Mononuclear cell (primary cell): ENCODE data around the gene VAMP4. TPM values are rescaled to one million over a fixed set of nuclear protein-coding genes. Genes with fewer than 3 reads are reported as not detected.
"Not testable (repeated sequence)": the region's sequence is repeated elsewhere in the genome, so short reads cannot be mapped to it uniquely, and the experiment has no call there.

Source experiments
- H3K27me3 ChIP-seq: 2 replicates; pipeline ENCODE4 v1.6.0; 2011; ENCODE audit warnings: low read length, control low read depth; ENCODE audit not compliant: insufficient read depth
- H3K4me1 ChIP-seq: 2 replicates; pipeline ENCODE4 v1.5.1; 2011; ENCODE audit warnings: mild to moderate bottlenecking, low read length, control low read depth; ENCODE audit not compliant: insufficient read depth
- H3K4me3 ChIP-seq: 2 replicates; pipeline ENCODE4 v1.5.1; 2011; ENCODE audit warnings: mild to moderate bottlenecking, low read length, moderate library complexity
- H3K9me3 ChIP-seq: 2 replicates; pipeline ENCODE4 v1.5.1; 2011; ENCODE audit warnings: low read depth, mild to moderate bottlenecking, control low read depth, low read length
- total RNA-seq: library from RNA; depleted of rRNA; stranded (reverse); fragments of >200 nt; gene quantifications from one replicate; pipeline ENCODE4 v1.2.3, GENCODE V29; 2012

The VAMP4 gene
- total RNA-seq, 1 donor: 13.5 TPM

DNA sequence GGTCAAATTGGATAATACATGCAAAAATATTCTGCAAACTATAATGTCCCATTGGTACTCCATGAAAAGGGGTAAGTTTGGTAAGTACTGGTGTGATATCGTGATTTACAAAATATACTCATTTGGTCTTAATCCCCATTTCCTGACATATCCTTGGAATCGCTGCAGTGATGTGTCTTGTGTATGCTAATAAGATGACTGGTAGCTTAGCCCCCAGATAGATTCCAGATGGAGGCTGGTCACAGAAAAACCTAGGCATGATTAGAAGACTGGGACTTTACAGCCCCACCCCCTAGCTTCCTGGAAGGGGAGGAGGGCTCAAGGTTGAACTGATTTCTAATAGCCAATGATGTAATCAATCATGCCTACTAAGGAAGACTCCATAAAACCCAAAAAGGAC lies 3.0 kb downstream of the VAMP4 start:
- Histone ChIP-seq H3K4me3 (no peak overlapping the region), H3K27me3 (no peaks in the 10 kb centered on the region), H3K9me3 (no peaks in the 10 kb centered on the region), H3K4me1 (peaks cover 54% of the 10 kb centered on the region)

DNA sequence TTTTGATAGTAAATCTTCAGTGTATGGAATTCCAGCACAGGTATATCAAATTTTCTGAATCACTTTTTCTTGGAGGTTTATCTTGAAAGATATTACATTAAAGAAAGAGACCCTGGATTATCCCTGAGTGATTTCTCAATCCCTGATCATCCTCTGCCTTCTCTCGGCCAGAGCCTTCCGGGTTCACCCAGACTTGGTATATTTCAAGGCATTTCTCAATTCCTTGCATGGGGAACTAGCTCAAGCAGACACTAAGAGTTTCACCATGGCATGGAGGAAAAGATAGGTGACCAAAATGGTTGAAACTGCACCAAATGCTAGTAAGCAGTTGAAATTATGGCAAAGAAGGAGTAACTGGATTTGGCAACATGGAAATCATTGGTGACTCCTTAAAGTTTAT lies 5.7 kb downstream of the VAMP4 start:
- no peak overlapping the region for H3K4me3 ChIP-seq

GRCh38 chr1:171730052-171730451 lies 11.8 kb downstream of the VAMP4 start:
- Histone ChIP-seq H3K4me3 (no peak overlapping the region), H3K27me3 (no peaks in the 10 kb centered on the region), H3K4me1 (no peaks in the 10 kb centered on the region), H3K9me3 (no peaks in the 10 kb centered on the region)

More for the DNA sequence above, 5.7 kb downstream of the VAMP4 start:
- peaks cover 37% of the 10 kb centered on the region for H3K4me1 ChIP-seq
- no peaks in the 10 kb centered on the region for H3K27me3 ChIP-seq
- H3K9me3 ChIP-seq: no peaks in the 10 kb centered on the region

GRCh38 chr1:171727778-171728177 lies 14.1 kb downstream of the VAMP4 start:
- H3K9me3 ChIP-seq: peaks cover 6% of the 10 kb centered on the region
- no peak overlapping the region for H3K4me3 ChIP-seq
- no peaks in the 10 kb centered on the region for H3K4me1 ChIP-seq
- no peaks in the 10 kb centered on the region for H3K27me3 ChIP-seq

DNA sequence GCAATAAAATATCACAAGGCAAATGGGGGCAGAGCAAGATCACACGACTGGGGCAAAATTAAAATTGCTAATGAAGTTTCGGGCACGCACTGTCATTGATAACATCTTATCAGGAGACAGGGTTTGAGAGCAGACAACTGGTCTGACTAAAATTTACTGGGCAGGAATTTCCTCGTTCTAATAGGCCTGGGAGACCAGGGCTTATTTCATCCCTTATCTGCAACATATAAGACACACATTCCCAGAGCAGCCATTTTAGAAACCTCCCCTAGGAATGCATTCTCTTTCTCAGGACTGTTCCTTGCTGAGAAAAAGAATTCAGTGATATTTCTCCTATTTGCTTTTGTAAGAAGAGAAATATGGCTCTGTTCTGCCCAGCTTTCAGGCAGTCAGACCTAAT lies 18.7 kb downstream of the VAMP4 start:
- H3K4me1 ChIP-seq, H3K9me3 ChIP-seq, H3K27me3 ChIP-seq, H3K4me3 ChIP-seq: not testable (repeated sequence)

DNA sequence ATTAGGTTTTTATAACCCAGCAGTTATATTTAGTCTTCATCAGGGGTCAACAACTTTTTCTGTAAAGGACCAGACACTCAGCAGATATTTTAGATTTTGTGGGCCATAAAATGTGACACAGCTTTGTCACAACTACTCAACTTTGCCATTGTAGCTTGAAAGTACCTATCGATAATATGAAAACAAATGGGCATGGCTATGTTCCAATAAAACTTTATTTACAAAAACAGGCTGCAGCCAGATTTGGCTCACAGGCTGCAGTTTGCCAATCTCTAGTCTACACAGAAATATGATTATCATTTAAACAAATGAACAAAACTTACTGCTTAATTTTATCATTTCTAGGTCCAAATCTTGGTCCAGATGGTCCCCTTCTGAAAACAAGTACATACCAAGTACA lies 23.0 kb downstream of the VAMP4 start:
- Histone ChIP-seq H3K9me3 (peaks cover 6% of the 10 kb centered on the region), H3K27me3 (no peaks in the 10 kb centered on the region), H3K4me3 (no peak overlapping the region), H3K4me1 (no peaks in the 10 kb centered on the region)

- Histone ChIP-seq H3K27me3 (no peaks in the 10 kb centered on the region), H3K4me3 (no peak overlapping the region), H3K4me1 (no peaks in the 10 kb centered on the region), H3K9me3 (peaks cover 3% of the 10 kb centered on the region)
Observed at GRCh38 chr1:171718216-171718615, 23.6 kb downstream of the VAMP4 start.

- Histone ChIP-seq H3K4me3 (no peak overlapping the region), H3K4me1 (no peaks in the 10 kb centered on the region), H3K9me3 (no peaks in the 10 kb centered on the region), H3K27me3 (no peaks in the 10 kb centered on the region)
Observed at GRCh38 chr1:171717062-171717718, 24.7 kb downstream of the VAMP4 start.

DNA sequence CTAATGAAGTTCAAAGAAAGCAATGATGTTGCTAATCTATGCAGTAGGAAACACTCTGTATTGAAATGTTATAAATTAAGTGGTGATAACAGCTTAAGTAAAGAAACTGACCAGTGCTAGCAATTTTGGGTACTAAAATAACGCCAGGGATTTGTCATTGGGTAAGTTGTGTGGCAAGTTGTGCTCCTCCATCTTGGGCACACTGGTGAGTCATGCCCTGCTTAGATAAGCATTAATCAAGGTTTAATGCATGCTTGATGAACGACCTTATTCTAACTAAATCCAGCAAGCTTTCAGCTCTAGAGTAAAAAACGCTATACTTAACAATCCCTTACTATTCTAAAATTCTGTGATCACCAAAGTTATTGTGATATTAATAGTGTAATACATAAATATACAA lies 25.2 kb downstream of the VAMP4 start:
- Histone ChIP-seq H3K4me1 (no peaks in the 10 kb centered on the region), H3K27me3 (no peaks in the 10 kb centered on the region), H3K4me3 (no peak overlapping the region), H3K9me3 (no peaks in the 10 kb centered on the region)

DNA sequence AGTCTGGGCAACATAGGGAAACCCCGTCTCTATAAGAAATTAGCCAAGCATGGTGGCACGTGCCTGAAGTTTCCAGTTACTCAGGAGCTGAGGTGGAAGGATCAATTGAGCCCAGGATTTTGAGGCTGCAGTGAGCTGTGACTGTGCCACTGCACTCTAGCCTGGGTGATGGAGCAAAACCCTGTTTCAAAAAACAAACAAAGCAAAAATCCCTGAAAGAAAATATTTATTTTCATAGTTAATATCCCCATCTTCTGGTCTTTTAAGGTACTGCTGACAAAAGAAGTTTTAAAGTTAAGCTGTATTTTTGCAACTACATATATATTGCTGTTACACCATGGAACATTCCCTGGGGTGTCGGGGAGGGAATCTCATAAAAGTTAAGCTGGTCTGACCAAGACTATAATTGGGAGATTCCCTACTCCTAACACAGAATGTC lies 26.0 kb downstream of the VAMP4 start:
- H3K4me3 ChIP-seq: no peak overlapping the region
- no peaks in the 10 kb centered on the region for H3K27me3 ChIP-seq
- no peaks in the 10 kb centered on the region for H3K9me3 ChIP-seq
- H3K4me1 ChIP-seq: no peaks in the 10 kb centered on the region

DNA sequence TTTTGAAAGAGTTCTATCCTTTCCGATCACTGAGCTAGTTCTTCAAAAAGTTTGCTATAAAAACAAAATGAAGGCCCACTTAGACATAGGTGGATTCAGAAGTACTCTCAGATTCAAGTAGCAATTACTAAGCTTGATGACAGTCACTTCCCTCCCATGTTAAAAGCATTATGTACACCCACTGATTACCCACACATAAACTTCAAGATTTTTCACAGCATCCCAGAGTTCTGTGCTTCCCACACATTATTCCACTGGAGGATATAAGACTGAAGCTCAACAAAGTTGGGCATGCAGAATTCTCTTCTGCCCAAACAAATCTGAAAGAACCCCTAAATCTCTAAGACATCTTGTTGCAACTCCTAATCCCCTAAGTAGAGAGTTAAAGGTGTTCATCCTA lies 29.5 kb downstream of the VAMP4 start:
- no peaks in the 10 kb centered on the region for H3K9me3 ChIP-seq
- no peak overlapping the region for H3K4me3 ChIP-seq
- H3K4me1 ChIP-seq: no peaks in the 10 kb centered on the region
- no peaks in the 10 kb centered on the region for H3K27me3 ChIP-seq

- Histone ChIP-seq H3K27me3 (no peaks in the 10 kb centered on the region), H3K4me1 (no peaks in the 10 kb centered on the region), H3K4me3 (no peak overlapping the region), H3K9me3 (no peaks in the 10 kb centered on the region)
Observed at GRCh38 chr1:171711643-171712042, 30.2 kb downstream of the VAMP4 start.

DNA sequence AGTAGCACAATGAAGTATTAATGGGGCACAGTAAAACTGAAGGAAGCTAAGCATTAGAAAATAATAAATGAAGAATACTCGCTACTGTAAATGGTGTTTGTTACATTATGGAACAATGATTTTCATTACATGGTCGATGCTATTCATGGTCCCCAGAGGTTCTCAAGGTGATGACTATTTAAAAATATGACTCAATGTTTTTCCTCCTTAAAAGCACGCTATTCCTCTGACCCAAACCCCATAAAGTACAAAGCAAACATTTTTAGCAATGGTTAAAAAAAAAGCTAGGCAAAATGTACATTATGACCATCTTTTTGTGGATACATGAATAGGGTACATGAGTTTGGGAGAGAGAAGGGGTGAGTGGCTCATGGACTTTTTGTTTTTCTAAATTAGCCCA lies 34.3 kb downstream of the VAMP4 start:
- Histone ChIP-seq H3K9me3 (no peaks in the 10 kb centered on the region), H3K4me3 (no peak overlapping the region), H3K27me3 (no peaks in the 10 kb centered on the region), H3K4me1 (no peaks in the 10 kb centered on the region)

DNA sequence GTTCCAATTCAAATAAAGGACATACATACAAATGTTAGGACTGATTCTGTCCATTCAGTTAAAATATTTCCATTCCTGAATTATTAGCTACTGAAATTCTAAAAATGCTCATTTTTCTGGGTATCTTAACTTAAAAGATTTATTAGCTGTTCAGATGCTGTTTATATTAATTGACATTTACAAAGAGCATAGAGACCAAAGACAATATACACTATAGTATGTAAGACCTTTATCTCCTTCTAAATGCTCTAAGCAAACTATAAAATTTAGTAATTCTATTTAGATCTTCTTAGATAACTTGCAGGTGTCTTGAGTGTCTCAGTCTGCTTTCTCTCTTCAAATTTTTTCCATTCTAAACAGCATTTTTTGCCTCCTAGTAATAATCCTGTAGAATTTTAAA lies 39.3 kb downstream of the VAMP4 start:
- no peaks in the 10 kb centered on the region for H3K4me1 ChIP-seq
- no peaks in the 10 kb centered on the region for H3K27me3 ChIP-seq
- no peaks in the 10 kb centered on the region for H3K9me3 ChIP-seq
- no peak overlapping the region for H3K4me3 ChIP-seq

GRCh38 chr1:171699531-171699930 lies 42.3 kb downstream of the VAMP4 start:
- Histone ChIP-seq H3K9me3 (no peaks in the 10 kb centered on the region), H3K4me1 (no peaks in the 10 kb centered on the region), H3K27me3 (no peaks in the 10 kb centered on the region), H3K4me3 (no peak overlapping the region)

DNA sequence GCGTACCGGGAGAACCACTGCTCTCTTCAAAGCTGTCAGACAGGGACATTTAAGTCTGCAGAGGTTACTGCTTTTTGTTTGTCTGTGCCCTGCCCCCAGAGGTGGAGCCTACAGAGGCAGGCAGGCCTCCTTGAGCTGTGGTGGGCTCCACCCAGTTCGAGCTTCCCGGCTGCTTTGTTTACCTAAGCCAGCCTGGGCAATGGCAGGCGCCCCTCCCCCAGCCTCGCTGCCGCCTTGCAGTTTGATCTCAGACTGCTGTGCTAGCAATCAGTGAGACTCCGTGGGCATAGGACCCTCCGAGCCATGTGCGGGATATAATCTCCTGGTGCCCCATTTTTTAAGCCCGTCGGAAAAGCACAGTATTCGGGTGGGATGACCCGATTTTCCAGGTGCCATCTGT lies 46.1 kb downstream of the VAMP4 start:
- not testable (repeated sequence) for H3K4me3 ChIP-seq, H3K9me3 ChIP-seq, H3K27me3 ChIP-seq, H3K4me1 ChIP-seq
